HG03432 (cell line): ENCODE data around the gene MYMK.

Source experiments
- ATAC-seq: cut with Tn5 transposase; IDR thresholded peaks from one replicate; pipeline ENCODE4 v1.9.1; 2021; ENCODE audit warnings: mild to moderate bottlenecking, moderate library complexity; ENCODE audit not compliant: unreplicated experiment

The MYMK gene

DNA sequence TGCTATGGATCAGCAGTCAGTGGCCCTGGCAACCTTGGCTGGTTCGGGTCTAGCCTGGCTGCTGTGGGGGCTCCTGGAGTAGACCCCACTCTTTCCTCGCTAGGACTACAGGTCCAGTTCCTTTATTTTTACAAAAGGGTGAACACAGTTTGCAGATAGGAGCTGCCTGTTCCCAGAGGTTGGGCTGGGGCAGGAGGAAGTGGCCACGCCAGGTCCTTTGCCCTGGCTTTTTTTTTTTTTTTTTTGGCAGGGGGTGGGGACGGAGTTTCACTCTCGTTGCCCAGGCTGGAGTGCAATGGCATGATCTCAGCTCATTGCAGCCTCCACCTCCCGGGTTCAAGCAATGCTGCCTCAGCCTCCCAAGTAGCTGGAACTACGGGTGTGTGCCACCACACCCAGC is 53.8 kb downstream of the MYMK start:
- no peak for ATAC-seq

DNA sequence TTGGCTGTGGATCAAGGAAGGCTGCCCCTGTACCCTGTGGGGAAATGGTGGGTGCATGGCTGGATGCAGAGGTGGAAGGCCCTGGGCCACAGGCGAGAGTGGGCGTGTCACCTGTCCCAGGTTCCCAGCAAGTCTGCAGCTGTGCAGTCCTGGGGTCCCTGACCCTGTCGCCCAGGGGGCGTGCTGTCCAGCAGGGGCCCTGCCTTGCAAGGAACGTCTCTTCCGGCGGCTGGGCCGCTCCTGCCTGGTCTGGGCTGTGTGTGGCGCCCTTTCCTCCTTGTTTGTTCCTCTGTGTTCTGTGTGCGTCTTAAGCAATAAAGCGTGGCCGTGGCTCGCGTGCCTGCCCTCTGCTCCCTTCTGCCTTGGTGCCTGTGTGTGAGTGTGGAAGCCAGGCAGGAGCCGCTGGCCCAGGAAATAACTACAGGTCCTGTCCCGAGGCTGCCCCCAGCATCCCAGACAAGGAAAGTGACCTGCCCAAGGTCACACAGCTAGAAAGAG is 54.3 kb downstream of the MYMK start:
- ATAC-seq: no peak

DNA sequence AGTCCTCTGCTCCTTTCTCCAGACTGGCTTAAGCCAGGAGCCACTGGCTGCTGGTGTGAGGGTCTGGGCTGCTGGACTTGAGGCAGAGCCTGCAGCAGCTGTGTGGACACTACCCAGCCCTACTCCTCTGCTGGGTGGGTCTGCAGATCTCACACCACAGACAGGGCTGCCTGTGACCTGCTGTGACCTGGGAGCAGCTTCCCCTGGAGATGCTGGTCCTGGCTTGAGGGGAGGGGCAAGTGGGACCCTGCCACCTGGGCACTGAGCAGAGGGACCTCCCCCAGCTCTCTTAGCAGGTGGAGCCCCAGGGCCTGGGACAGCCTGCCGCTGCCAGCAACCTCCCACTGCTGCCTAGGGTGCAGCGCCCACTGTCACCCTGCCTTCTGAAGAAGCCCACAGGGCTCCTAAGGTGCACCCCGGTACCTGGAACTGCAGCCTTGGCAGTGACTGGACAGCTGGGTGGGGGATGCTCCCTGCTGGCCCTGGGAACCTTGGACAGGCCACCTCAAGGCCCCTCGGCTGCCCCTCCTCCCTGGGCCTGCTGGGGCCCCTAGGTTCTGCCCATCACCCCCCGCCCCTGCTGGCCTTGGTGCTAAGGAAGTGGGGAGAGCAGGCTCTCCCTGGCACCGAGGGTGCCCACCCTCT is 55.9 kb downstream of the MYMK start:
- ATAC-seq: no peak

DNA sequence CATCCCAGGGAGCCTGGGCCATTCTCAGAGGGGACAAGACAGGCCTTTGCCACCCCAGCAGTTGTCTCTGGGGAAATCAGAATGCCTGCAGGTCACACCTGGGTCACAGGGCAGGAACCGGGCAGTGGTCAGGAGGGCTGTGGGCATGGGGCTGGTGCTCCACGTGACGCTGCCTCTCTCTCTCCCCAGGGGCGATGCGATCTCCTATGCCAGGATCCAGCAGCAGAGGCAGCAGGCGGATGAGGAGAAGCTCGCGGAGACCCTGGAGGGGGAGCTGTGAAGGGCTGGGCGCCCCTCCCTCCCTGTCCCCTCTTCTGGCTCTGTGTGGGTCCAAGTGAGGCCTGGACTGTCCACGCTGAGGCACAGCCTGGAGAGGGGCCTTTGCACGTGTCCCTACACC is 56.4 kb downstream of the MYMK start:
- ATAC-seq: no peak

DNA sequence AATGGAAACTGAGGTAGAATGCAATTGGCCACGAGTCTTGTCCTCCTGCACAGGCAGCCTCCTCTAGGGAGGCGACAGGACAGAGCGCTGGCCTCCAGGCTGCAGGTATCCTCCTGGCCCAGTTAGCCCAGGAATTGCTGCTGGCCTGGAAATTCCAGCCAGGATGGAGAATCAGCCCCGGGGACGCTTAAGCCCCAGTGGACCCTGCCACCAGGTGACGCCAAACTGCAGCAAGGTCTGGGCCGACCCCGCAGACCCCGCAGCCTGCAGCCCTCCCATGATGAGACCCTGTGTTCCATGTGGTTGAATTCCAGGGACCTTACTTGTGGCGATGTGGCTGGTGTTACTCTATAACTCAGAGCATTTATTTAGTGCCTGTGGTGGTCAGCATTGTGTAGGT is 57.7 kb downstream of the MYMK start:
- ATAC-seq: no peak

DNA sequence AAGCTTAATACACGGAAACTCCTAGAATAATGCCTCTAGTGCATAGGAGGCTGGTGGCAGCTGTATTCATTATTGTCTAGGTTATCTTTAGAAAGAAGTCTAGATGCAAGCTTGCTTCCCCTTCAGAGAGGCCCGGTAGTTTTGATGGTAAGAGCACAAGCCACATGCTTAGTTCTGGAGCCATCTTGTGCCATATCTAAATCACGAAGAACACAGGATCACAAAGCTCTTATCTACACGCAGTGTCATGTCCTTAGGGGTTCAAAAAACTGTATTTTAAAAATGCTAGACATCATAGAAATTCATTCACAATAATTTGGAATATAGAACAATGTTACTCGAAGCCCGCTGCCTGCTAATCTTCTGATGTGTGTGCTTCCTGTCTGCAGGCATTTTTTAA is 58.8 kb downstream of the MYMK start:
- no peak for ATAC-seq

DNA sequence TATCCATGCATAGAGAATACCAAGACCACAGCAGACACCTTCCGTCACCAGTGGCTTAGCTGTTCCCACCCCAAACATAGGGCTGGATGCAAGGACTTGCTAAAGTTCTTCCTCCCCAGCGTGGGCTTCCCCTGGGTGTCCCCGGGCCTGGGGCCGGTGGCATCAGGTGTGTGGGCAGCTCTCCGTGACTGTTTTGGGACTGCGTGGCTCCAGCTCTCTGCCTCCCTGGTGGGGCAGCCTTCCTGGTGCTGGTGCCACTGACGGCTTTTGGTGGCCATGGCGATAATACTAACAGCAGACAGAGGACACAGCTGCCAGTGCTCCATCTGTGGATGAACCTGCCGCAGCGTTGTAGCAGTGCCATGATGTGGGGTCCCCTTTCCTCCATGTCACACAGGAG is 60.1 kb downstream of the MYMK start:
- ATAC-seq: no peak
